ENCODE results near the gene PYROXD2.
"Not testable (repeated sequence)": the region's sequence is repeated elsewhere in the genome, so short reads cannot be mapped to it uniquely, and the experiment has no call there.

The PYROXD2 gene

GRCh38 chr10:98396096-98397063 lies 18.6 kb downstream of the PYROXD2 start:
- Mint-ChIP-seq H3K4me3 (no peak overlapping the region), H3K27me3 (no peaks in the 10 kb centered on the region), H3K36me3 (ENCODE audit: low read depth) (peaks cover 4% of the 10 kb centered on the region), H3K27ac (no peak overlapping the region), H3K4me1 (ENCODE audit: low read depth) (peaks cover 8% of the 10 kb centered on the region), H3K9me3 (no peaks in the 10 kb centered on the region)

- Mint-ChIP-seq H3K4me3 (no peak overlapping the region), H3K27me3 (no peaks in the 10 kb centered on the region), H3K27ac (no peak overlapping the region), H3K9me3 (no peaks in the 10 kb centered on the region), H3K36me3 (ENCODE audit: low read depth) (peaks cover 4% of the 10 kb centered on the region), H3K4me1 (ENCODE audit: low read depth) (peaks cover 18% of the 10 kb centered on the region)
Observed at GRCh38 chr10:98394851-98395440, 20.0 kb downstream of the PYROXD2 start.

- no peaks in the 10 kb centered on the region for H3K36me3 Mint-ChIP-seq (ENCODE audit: low read depth)
- no peak overlapping the region for H3K27ac Mint-ChIP-seq
- no peaks in the 10 kb centered on the region for H3K9me3 Mint-ChIP-seq
- H3K4me1 Mint-ChIP-seq (ENCODE audit: low read depth): peaks cover 18% of the 10 kb centered on the region
- H3K4me3 Mint-ChIP-seq: no peak overlapping the region
- H3K27me3 Mint-ChIP-seq: no peaks in the 10 kb centered on the region
Observed at GRCh38 chr10:98391578-98391991, 23.4 kb downstream of the PYROXD2 start.

- no peak overlapping the region for H3K27ac Mint-ChIP-seq
- peaks cover 18% of the 10 kb centered on the region for H3K4me1 Mint-ChIP-seq (ENCODE audit: low read depth)
- H3K9me3 Mint-ChIP-seq: no peaks in the 10 kb centered on the region
- H3K4me3 Mint-ChIP-seq: no peak overlapping the region
- H3K36me3 Mint-ChIP-seq (ENCODE audit: low read depth): no peaks in the 10 kb centered on the region
- no peaks in the 10 kb centered on the region for H3K27me3 Mint-ChIP-seq
Observed at GRCh38 chr10:98391065-98391464, 23.9 kb downstream of the PYROXD2 start.

- no peaks in the 10 kb centered on the region for H3K9me3 Mint-ChIP-seq
- H3K36me3 Mint-ChIP-seq (ENCODE audit: low read depth): no peaks in the 10 kb centered on the region
- peaks cover 18% of the 10 kb centered on the region for H3K4me1 Mint-ChIP-seq (ENCODE audit: low read depth)
- no peak overlapping the region for H3K4me3 Mint-ChIP-seq
- H3K27me3 Mint-ChIP-seq: no peaks in the 10 kb centered on the region
- H3K27ac Mint-ChIP-seq: no peak overlapping the region
Observed at GRCh38 chr10:98390406-98390805, 24.6 kb downstream of the PYROXD2 start.

- no peaks in the 10 kb centered on the region for H3K36me3 Mint-ChIP-seq (ENCODE audit: low read depth)
- H3K4me3 Mint-ChIP-seq: no peak overlapping the region
- H3K4me1 Mint-ChIP-seq (ENCODE audit: low read depth): peaks cover 18% of the 10 kb centered on the region
- H3K27me3 Mint-ChIP-seq: no peaks in the 10 kb centered on the region
- no peaks in the 10 kb centered on the region for H3K9me3 Mint-ChIP-seq
- no peak overlapping the region for H3K27ac Mint-ChIP-seq
Observed at GRCh38 chr10:98389398-98389797, 25.6 kb downstream of the PYROXD2 start.

- no peaks in the 10 kb centered on the region for H3K36me3 Mint-ChIP-seq (ENCODE audit: low read depth)
- H3K27ac Mint-ChIP-seq: no peak overlapping the region
- H3K27me3 Mint-ChIP-seq: no peaks in the 10 kb centered on the region
- no peaks in the 10 kb centered on the region for H3K9me3 Mint-ChIP-seq
- no peak overlapping the region for H3K4me3 Mint-ChIP-seq
- peaks cover 18% of the 10 kb centered on the region for H3K4me1 Mint-ChIP-seq (ENCODE audit: low read depth)
Observed at GRCh38 chr10:98388101-98388655, 26.8 kb downstream of the PYROXD2 start.

- Mint-ChIP-seq H3K4me3 (no peak overlapping the region), H3K36me3 (ENCODE audit: low read depth) (no peaks in the 10 kb centered on the region), H3K27ac (no peak overlapping the region), H3K4me1 (ENCODE audit: low read depth) (no peaks in the 10 kb centered on the region), H3K9me3 (no peaks in the 10 kb centered on the region), H3K27me3 (no peaks in the 10 kb centered on the region)
Observed at GRCh38 chr10:98384531-98385133, 30.4 kb downstream of the PYROXD2 start.

GRCh38 chr10:98383869-98384268 lies 31.1 kb downstream of the PYROXD2 start:
- no peaks in the 10 kb centered on the region for H3K27me3 Mint-ChIP-seq
- no peak overlapping the region for H3K4me3 Mint-ChIP-seq
- no peaks in the 10 kb centered on the region for H3K36me3 Mint-ChIP-seq (ENCODE audit: low read depth)
- H3K9me3 Mint-ChIP-seq: no peaks in the 10 kb centered on the region
- H3K27ac Mint-ChIP-seq: no peak overlapping the region
- no peaks in the 10 kb centered on the region for H3K4me1 Mint-ChIP-seq (ENCODE audit: low read depth)

- H3K27ac Mint-ChIP-seq; H3K9me3 Mint-ChIP-seq; H3K27me3 Mint-ChIP-seq; H3K4me1 Mint-ChIP-seq (ENCODE audit: low read depth); H3K4me3 Mint-ChIP-seq; H3K36me3 Mint-ChIP-seq (ENCODE audit: low read depth): not testable (repeated sequence)
Observed at GRCh38 chr10:98383134-98383667, 31.8 kb downstream of the PYROXD2 start.

GRCh38 chr10:98382691-98383101 lies 32.3 kb downstream of the PYROXD2 start:
- Mint-ChIP-seq H3K27me3 (no peaks in the 10 kb centered on the region), H3K36me3 (ENCODE audit: low read depth) (no peaks in the 10 kb centered on the region), H3K9me3 (no peaks in the 10 kb centered on the region), H3K4me3 (no peak overlapping the region), H3K4me1 (ENCODE audit: low read depth) (no peaks in the 10 kb centered on the region), H3K27ac (no peak overlapping the region)

GRCh38 chr10:98380493-98381339 lies 34.3 kb downstream of the PYROXD2 start:
- peaks cover 5% of the 10 kb centered on the region for H3K36me3 Mint-ChIP-seq (ENCODE audit: low read depth)
- H3K4me3 Mint-ChIP-seq: no peak overlapping the region
- no peaks in the 10 kb centered on the region for H3K9me3 Mint-ChIP-seq
- no peak overlapping the region for H3K27ac Mint-ChIP-seq
- no peaks in the 10 kb centered on the region for H3K27me3 Mint-ChIP-seq
- no peaks in the 10 kb centered on the region for H3K4me1 Mint-ChIP-seq (ENCODE audit: low read depth)

- Mint-ChIP-seq H3K36me3 (ENCODE audit: low read depth) (peaks cover 5% of the 10 kb centered on the region), H3K4me3 (no peak overlapping the region), H3K27me3 (peaks cover 4% of the 10 kb centered on the region), H3K4me1 (ENCODE audit: low read depth) (no peaks in the 10 kb centered on the region), H3K9me3 (no peaks in the 10 kb centered on the region), H3K27ac (no peak overlapping the region)
Observed at GRCh38 chr10:98378722-98379121, 36.3 kb downstream of the PYROXD2 start.

GRCh38 chr10:98377536-98377935 lies 37.4 kb downstream of the PYROXD2 start:
- Mint-ChIP-seq H3K27me3 (peaks cover 4% of the 10 kb centered on the region), H3K4me1 (ENCODE audit: low read depth) (no peaks in the 10 kb centered on the region), H3K36me3 (ENCODE audit: low read depth) (peaks cover 5% of the 10 kb centered on the region), H3K27ac (no peak overlapping the region), H3K9me3 (no peaks in the 10 kb centered on the region), H3K4me3 (no peak overlapping the region)

Measured in stimulated activated naive CD8-positive, alpha-beta T cell treated with anti-CD3 and anti-CD28 coated beads, Interleukin-15, Interleukin-2, amounts not matched to agents 100 ng/mL and 50 ng/mL, for 24 hours (primary cell).